B cell (primary cell): ENCODE results near the gene FOXN3. TPM values are rescaled to one million over a fixed set of nuclear protein-coding genes. Genes with fewer than 3 reads are reported as not detected.

Source experiments
- ATAC-seq: fragments of 200-7000 bp; cut with Tn5 transposase; one replicate; pipeline ENCODE4 v1.10.0; 2021; ENCODE audit warnings: low read depth, mild to moderate bottlenecking, moderate number of reproducible peaks, moderate library complexity
- CTCF ChIA-PET: fragments of 350-600 bp; sonication (Branson Sonifier 250); formaldehyde crosslinking; loops from one replicate; lab custom pipeline; 2021; ENCODE audit warnings: antibody characterized with exemption, inconsistent platforms; lab: Charles Lee
- POLR2A ChIA-PET: fragments of 350-600 bp; sonication (Branson Sonifier 250); formaldehyde crosslinking; loops from one replicate; lab custom pipeline; 2021; ENCODE audit warnings: antibody characterized with exemption; lab: Charles Lee
- DNase-seq: peaks from one replicate; pipeline ENCODE4 v3.0.0; 2013
- H2AFZ ChIP-seq: 2 replicates; pipeline ENCODE4 v1.6.1; 2012; ENCODE audit warnings: mild to moderate bottlenecking, low read depth, low read length; ENCODE audit not compliant: insufficient read depth, poor library complexity, severe bottlenecking
- H3K27ac ChIP-seq, 2 donors: 1 replicate in 1 of 2; 2 replicates in 1 of 2; pipeline ENCODE4 v1.5.1; 2012 to 2013; ENCODE audit warnings: low read length in 2 of 2, mild to moderate bottlenecking in 2 of 2, moderate library complexity in 1 of 2
- H3K27me3 ChIP-seq, 4 experiments: fragments of 200-600 bp in 1 of 4; sonication (generic) in 1 of 4; replicated peaks in 1 of 4; 1 replicate in 2 of 4; 2 replicates in 2 of 4; pipeline versions ENCODE4 v1.6.1 to v1.7.0; 2013 to 2016; ENCODE audit warnings: low read length in 3 of 4, mild to moderate bottlenecking in 2 of 4, mixed read lengths in 1 of 4, moderate library complexity in 1 of 4; ENCODE audit not compliant: insufficient read depth in 4 of 4, control insufficient read depth in 3 of 4; ENCODE audit errors: control extremely low read depth in 1 of 4
- H3K36me3 ChIP-seq, 2 experiments: replicated peaks in 1 of 2; 1 replicate in 1 of 2; 2 replicates in 1 of 2; pipeline versions ENCODE4 v1.6.1 to v1.7.1; 2013; ENCODE audit warnings: low read length in 1 of 2; ENCODE audit not compliant: insufficient read depth in 2 of 2, control insufficient read depth in 1 of 2; ENCODE audit errors: control extremely low read depth in 1 of 2, extremely low read depth in 1 of 2
- H3K4me1 ChIP-seq, 2 donors: fragments of 200-600 bp in 1 of 2; sonication (generic) in 1 of 2; 1 replicate in 1 of 2; 2 replicates in 1 of 2; pipeline versions ENCODE4 v1.5.1 to v1.6.1; 2013 to 2017; ENCODE audit warnings: low read length in 2 of 2; ENCODE audit not compliant: control insufficient read depth in 2 of 2, insufficient read depth in 2 of 2
- H3K4me2 ChIP-seq: replicated peaks from 2 replicates; pipeline ENCODE3; 2012; ENCODE audit warnings: mild to moderate bottlenecking, low read depth, low read length; ENCODE audit not compliant: poor library complexity, severe bottlenecking
- H3K4me3 ChIP-seq, 5 experiments: fragments of 200-600 bp in 1 of 5; sonication (generic) in 1 of 5; 1 replicate in 3 of 5; 2 replicates in 2 of 5; pipeline versions ENCODE4 v1.5.1 to v1.7.0; 2011 to 2016; ENCODE audit warnings: low read length in 4 of 5, mild to moderate bottlenecking in 4 of 5, low read depth in 2 of 5, control low read depth in 1 of 5, moderate library complexity in 1 of 5; ENCODE audit not compliant: insufficient read depth in 1 of 5; ENCODE audit errors: control extremely low read depth in 1 of 5, extremely low read depth in 1 of 5
- H3K79me2 ChIP-seq: fragments of 200-600 bp; sonication (generic); one replicate; pipeline ENCODE4 v1.6.0; 2016; ENCODE audit warnings: low read length; ENCODE audit not compliant: control insufficient read depth, insufficient read depth
- H3K9ac ChIP-seq: fragments of 200-600 bp; sonication (generic); 2 replicates; pipeline ENCODE4 v1.6.1; 2017; ENCODE audit warnings: mild to moderate bottlenecking, low read length, moderate library complexity
- H3K9me3 ChIP-seq, 3 donors: one replicate each; pipeline versions ENCODE4 v1.6.1 to v1.7.1; 2013; ENCODE audit warnings: low read length in 2 of 3; ENCODE audit not compliant: control insufficient read depth in 2 of 3, insufficient read depth in 1 of 3; ENCODE audit errors: control extremely low read depth in 1 of 3
- H4K20me1 ChIP-seq: 2 replicates; pipeline ENCODE4 v1.6.0; 2012; ENCODE audit warnings: mild to moderate bottlenecking, low read length; ENCODE audit not compliant: insufficient read depth, control insufficient read depth, poor library complexity, severe bottlenecking
- H3K27ac Mint-ChIP-seq: one replicate; pipeline ENCODE4 v1.8.0; 2021; ENCODE audit warnings: mixed read lengths
- H3K27me3 Mint-ChIP-seq: one replicate; pipeline ENCODE4 v1.8.0; 2021; ENCODE audit warnings: mixed read lengths
- H3K4me1 Mint-ChIP-seq: one replicate; pipeline ENCODE4 v1.8.0; 2021; ENCODE audit warnings: mixed read lengths
- H3K4me3 Mint-ChIP-seq: one replicate; pipeline ENCODE4 v1.8.0; 2021; ENCODE audit warnings: mixed read lengths
- H3K9me3 Mint-ChIP-seq: one replicate; pipeline ENCODE4 v1.8.0; 2022; ENCODE audit warnings: mixed read lengths; ENCODE audit not compliant: insufficient read depth
- CTCF ChIP-seq: fragments of 200-600 bp; IDR thresholded peaks from one replicate; pipeline ENCODE4 v1.8.0; 2022; ENCODE audit warnings: antibody characterized with exemption, mild to moderate bottlenecking
- EZH2 ChIP-seq: IDR thresholded peaks from 2 replicates; pipeline ENCODE4 v1.6.1; 2012; ENCODE audit warnings: borderline replicate concordance, low read depth, mild to moderate bottlenecking, moderate library complexity, low read length; ENCODE audit not compliant: insufficient read depth, poor library complexity, severe bottlenecking
- whole genome bisulfite sequencing: methylation state at CpG from one replicate; pipeline ENCODE4 v1.1.5; 2013; ENCODE audit warnings: missing lambda C conversion rate; ENCODE audit not compliant: insufficient coverage; 5-methylcytosine and 5-hydroxymethylcytosine counted together
- intact Hi-C: fragments of 100-400 bp; cut with micrococcal nuclease; formaldehyde crosslinking; loops from one replicate; pipeline ENCODE4 v1.10.0; 2022
- polyA plus RNA-seq: library from polyadenylated mRNA; depleted of rRNA; stranded (reverse); fragments of >200 nt; gene quantifications from 2 replicates; pipeline ENCODE4 v1.2.3, GENCODE V29; 2012
- total RNA-seq, 2 donors: library from RNA; stranded (reverse); fragments of 120-200 nt in 1 of 2; gene quantifications; 1 replicate in 1 of 2; 2 replicates in 1 of 2; pipeline versions ENCODE4 v1.2.3 to v1.2.4, GENCODE V29; 2013 to 2022

The FOXN3 gene
- total and polyA plus RNA-seq, 2 donors (not counting 1 experiment from before 2014, with no cell fraction given), result 80.6 to 98.2 TPM

DNA sequence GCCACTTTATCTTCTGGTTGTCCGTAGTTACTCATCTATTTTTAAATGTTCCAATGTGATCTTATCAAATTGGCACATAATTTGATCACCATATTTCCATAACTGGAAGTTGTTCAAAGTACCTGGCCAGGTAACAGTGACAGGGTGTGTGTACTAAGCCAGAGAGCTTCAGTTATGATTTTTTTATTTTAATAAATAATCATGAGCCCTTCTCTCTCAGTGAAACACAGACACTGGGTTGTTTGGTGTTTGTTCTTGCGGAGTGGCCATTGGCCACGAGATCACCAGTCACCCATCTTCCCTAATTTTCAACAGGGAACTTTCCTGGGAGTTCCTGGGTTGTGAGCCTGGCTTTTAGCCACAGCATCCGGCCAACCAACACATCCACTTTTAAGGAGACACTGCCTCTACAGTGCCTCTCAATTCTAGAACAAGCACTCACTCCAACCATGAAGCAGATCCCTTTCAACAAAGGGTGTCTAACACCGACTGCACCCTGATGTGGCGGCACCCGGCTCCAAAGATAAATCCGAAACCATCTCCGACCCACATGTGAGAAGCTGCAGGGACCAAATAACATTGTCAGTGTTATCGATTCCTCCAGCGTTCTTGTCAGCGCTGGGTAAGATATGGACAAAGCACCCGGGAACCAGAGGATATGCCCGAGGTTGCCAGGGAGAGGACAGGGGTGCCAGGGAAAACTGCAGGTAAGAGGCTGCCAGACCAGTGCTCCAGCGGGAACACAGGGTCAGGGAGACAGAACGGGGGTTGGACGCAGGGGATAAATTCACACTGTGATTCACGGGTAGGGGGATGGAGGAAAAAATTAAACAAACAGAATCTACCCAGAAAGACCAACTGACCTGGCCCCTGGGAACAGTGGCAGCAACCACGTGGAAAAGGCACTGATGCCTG lies 49.9 kb downstream of the FOXN3 start:
- H3K27me3 ChIP-seq, result no peaks in the 10 kb centered on the region
- Mint-ChIP-seq H3K9me3 (peaks cover 5% of the 10 kb centered on the region), H3K4me1 (peaks cover 74% of the 10 kb centered on the region), H3K27me3 (no peaks in the 10 kb centered on the region), H3K27ac (peak overlapping the region; percentile 72), H3K4me3 (peak overlapping the region; percentile 42)
- no peak overlapping the region for H2AFZ ChIP-seq
- ChIA-PET POLR2A (interaction anchor here (0.7 to 3.5 kb wide), 3 partner anchors 13 to 334 kb away, joined by 3 to 16 read pairs (median 4); no protein-coding TSS in a partner anchor), CTCF (interaction anchor here (0.6 to 1.2 kb wide), 2 partner anchors 10 to 16 kb away, joined by 3 read pairs; no protein-coding TSS in a partner anchor)
- ATAC-seq (no peak), DNase-seq (no peak)
- no peaks in the 10 kb centered on the region for H4K20me1 ChIP-seq
- TF ChIP-seq EZH2 (no peak), CTCF (no peak)
- no peak overlapping the region for H3K4me3 ChIP-seq
- no peak overlapping the region for H3K9ac ChIP-seq
- peaks cover 58 to 64% of the 10 kb centered on the region in 2 donors for H3K4me1 ChIP-seq
- no peaks in the 10 kb centered on the region for H3K36me3 ChIP-seq
- H3K27ac ChIP-seq, result peak overlapping the region; percentile 86 to 92
- 97% methylated on average over 11 of the region's 19 CpGs for whole genome bisulfite sequencing
- peak overlapping the region; percentile 73 for H3K4me2 ChIP-seq
- peaks cover 0 to 4% (median 0%) of the 10 kb centered on the region in 3 donors for H3K9me3 ChIP-seq
- peaks cover 81% of the 10 kb centered on the region for H3K79me2 ChIP-seq
- intact Hi-C loops, result no loop called here
